Activated T-helper 17 cell treated with anti-CD3 and anti-CD28 coated beads, Interleukin-2, amount 50 U/mL, for 72 hours (primary cell): ENCODE measurements around the gene MUC4. TPM values are rescaled to one million over a fixed set of nuclear protein-coding genes. Genes with fewer than 3 reads are reported as not detected.
A peak's percentile ranks its signal among the peaks of the same experiment; 100 is the strongest.
"Not testable (repeated sequence)": the region's sequence is repeated elsewhere in the genome, so short reads cannot be mapped to it uniquely, and the experiment has no call there.

Source experiments
- ATAC-seq: fragments of 150-1000 bp; cut with Tn5 transposase; replicated peaks from 2 replicates; pipeline ENCODE4 v1.10.0; 2021; ENCODE audit warnings: mild to moderate bottlenecking, moderate library complexity
- H3K27ac Mint-ChIP-seq: one replicate; pipeline ENCODE4 v1.8.0; 2022; ENCODE audit warnings: mixed read lengths
- H3K27me3 Mint-ChIP-seq: one replicate; pipeline ENCODE4 v1.8.0; 2022; ENCODE audit warnings: mixed read lengths
- H3K36me3 Mint-ChIP-seq: one replicate; pipeline ENCODE4 v1.8.0; 2022; ENCODE audit warnings: low read depth, mild to moderate bottlenecking, mixed read lengths
- H3K4me1 Mint-ChIP-seq: one replicate; pipeline ENCODE4 v1.8.0; 2022; ENCODE audit warnings: mixed read lengths
- H3K4me3 Mint-ChIP-seq: one replicate; pipeline ENCODE4 v1.8.0; 2022; ENCODE audit warnings: mild to moderate bottlenecking, mixed read lengths
- H3K9me3 Mint-ChIP-seq: one replicate; pipeline ENCODE4 v1.8.0; 2022; ENCODE audit warnings: mixed read lengths
- total RNA-seq, 2 donors: library from RNA; stranded (reverse); gene quantifications; one replicate each; pipeline ENCODE4 v1.2.3, GENCODE V29; 2022

The MUC4 gene
- total RNA-seq, 2 donors from 2014 or later = 2.4 to 3.1 TPM

DNA sequence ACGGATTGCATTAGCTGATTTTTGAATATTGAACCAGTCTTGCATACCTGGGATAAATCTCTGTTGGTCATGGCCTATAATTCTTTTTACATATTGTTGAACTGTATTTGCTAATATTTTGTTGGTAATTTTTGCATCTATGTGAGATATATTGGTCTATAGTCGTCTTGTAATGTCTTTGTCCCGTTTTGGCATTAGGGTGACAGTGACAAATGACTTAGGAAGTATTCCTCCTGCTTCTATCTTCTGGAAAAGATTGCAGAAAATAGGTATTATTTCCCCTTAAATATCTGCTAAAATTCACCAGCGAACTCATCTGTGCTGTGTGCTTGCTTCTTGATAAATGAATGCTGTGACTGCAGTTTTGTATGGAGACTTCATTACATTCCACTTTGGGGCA lies 67.3 kb downstream of the MUC4 start:
- Mint-ChIP-seq H3K27me3 (no peaks in the 10 kb centered on the region), H3K27ac (no peak overlapping the region), H3K4me3 (no peak overlapping the region), H3K4me1 (peaks cover 15% of the 10 kb centered on the region), H3K9me3 (no peaks in the 10 kb centered on the region), H3K36me3 (no peaks in the 10 kb centered on the region)
- ATAC-seq = no peak

DNA sequence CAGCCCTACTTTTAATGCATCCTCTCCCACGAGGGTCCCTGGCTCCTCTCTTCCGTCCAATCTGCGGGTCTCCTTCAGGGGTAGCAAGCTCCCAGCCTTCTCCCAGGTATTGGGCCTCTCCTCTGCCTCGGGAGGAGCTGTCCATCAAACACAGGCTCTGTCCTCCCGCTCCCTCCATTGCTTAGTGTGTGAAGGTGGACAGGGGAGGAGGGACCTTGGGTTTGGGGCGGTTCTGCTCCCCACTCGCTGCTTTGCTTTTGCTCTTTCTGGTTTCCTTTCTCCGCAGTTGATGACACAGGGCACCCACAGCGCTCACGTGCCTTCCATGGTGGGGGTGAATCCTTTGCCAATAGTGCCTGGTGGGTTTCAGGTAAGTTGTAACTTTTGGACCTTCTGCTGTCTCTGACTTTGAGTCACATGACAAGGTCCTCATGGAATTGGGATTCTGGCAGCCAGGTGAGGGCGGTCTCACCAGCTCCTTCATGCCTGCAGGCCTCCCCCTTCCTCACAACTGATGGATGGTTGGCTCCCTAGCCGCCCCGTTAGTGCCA lies 72.1 kb downstream of the MUC4 start:
- no peaks in the 10 kb centered on the region for H3K27me3 Mint-ChIP-seq
- no peak overlapping the region for H3K27ac Mint-ChIP-seq
- ATAC-seq = no peak
- no peak overlapping the region for H3K4me3 Mint-ChIP-seq
- H3K36me3 Mint-ChIP-seq = peaks cover 14% of the 10 kb centered on the region
- no peaks in the 10 kb centered on the region for H3K9me3 Mint-ChIP-seq
- peaks cover 9% of the 10 kb centered on the region for H3K4me1 Mint-ChIP-seq

DNA sequence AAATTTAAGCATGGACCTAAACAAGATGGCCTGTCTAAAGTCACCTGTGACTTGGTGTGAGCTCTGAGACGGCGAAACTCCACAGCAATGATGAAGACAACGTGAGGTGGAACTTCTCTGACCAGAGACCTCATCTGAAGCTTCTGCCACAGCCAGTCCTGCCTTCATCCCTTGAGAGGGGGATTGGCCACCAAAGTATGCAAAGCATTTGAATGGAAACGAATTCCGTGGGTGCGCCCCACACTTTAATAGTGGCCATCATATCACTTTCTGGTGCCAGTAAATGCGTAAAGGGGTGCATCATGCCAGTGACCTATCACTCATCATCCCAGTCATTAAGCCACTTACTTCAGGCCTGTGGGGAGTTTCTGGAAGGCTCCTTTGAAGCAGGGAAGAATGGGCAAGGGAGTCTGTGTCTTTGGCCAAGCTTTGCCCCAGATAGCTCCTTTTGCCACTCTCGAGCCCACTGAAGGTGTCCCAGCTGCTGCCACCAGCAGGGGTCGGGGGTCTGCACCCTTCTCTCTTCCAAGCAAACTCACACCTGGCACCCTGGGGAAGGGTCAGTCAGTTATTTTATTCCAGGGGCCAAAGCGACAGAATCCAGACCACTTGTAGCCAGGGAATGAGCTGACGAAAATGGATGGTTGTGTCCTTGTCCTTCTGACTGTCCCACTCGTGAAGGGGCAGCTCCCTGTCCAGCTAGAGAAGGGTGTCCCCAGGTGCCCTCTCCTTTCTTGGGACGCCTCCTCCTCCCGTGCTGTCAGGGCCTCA lies 73.3 kb downstream of the MUC4 start:
- ATAC-seq = no peak
- peaks cover 15% of the 10 kb centered on the region for H3K36me3 Mint-ChIP-seq
- no peak overlapping the region for H3K4me3 Mint-ChIP-seq
- peaks cover 9% of the 10 kb centered on the region for H3K4me1 Mint-ChIP-seq
- no peak overlapping the region for H3K27ac Mint-ChIP-seq
- H3K9me3 Mint-ChIP-seq = no peaks in the 10 kb centered on the region
- no peaks in the 10 kb centered on the region for H3K27me3 Mint-ChIP-seq

- H3K36me3 Mint-ChIP-seq = peaks cover 18% of the 10 kb centered on the region
- not testable (repeated sequence) for H3K27ac Mint-ChIP-seq, H3K9me3 Mint-ChIP-seq, H3K4me1 Mint-ChIP-seq, H3K27me3 Mint-ChIP-seq, H3K4me3 Mint-ChIP-seq, ATAC-seq
Measured at GRCh38 chr3:195737782-195738181, 73.9 kb downstream of the MUC4 start.

DNA sequence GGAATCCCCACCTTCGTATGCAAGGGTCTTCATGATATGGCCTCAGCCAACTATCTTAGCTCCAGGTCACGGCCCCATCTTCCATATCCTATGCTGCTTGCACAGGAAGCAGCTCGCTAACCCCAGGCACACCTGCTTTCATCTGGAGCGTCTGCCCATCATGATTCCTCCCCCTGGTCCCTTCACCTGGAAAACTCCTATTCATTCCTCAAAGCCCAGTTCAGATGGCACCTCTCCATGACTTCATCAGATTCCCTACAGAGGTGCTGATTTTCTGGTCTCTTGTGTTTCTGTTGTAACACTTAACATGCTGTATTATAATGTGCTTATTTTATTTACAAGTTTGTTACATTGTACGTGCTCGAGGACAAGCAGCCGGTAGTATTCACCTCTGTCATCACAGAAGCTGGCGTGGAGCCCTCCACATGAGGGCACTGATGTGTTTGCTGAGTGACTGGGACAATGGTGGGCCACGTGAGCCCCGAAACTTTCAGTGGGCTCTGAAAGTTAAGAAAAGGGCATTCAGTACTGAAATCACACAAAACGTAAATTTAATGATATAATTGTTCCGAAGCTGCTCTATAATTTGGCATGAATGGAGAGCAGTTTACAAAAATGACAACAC lies 74.8 kb downstream of the MUC4 start:
- H3K4me3 Mint-ChIP-seq = no peak overlapping the region
- H3K36me3 Mint-ChIP-seq = peaks cover 24% of the 10 kb centered on the region
- H3K27me3 Mint-ChIP-seq = no peaks in the 10 kb centered on the region
- H3K27ac Mint-ChIP-seq = no peak overlapping the region
- H3K4me1 Mint-ChIP-seq = peaks cover 9% of the 10 kb centered on the region
- no peak for ATAC-seq
- no peaks in the 10 kb centered on the region for H3K9me3 Mint-ChIP-seq

DNA sequence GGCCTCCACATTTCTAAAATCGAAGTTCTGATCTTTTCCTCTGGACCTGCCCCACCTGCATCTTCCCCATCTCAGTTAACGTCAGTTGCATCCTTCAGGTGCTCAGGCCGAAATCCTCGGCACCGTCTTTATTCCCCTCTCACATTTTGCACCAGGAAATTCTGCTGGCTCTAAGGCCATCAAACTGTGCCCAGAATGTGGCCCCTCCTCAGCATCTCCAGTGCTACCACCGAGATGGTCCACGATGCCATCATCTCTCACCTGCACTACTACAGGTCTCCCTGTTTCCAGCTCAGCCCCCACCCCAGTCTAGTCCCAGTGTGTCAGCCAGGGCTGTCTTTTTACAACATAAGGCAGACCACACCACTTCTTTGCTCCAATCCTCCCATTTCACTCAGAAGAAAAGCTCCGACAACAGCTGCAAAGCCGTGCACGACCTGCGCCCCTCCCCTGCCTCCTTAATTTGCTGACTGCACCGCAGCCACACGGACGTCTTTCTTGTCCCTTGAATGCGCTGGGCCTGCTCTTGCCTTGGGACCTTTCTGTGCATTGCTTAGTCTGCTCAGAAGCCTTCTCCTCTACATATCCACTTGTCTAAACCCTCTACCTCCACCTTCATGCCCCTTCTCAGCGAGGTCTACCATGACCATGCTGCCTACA lies 76.6 kb downstream of the MUC4 start:
- peaks cover 9% of the 10 kb centered on the region for H3K4me1 Mint-ChIP-seq
- no peaks in the 10 kb centered on the region for H3K9me3 Mint-ChIP-seq
- H3K27ac Mint-ChIP-seq = peak overlapping the region; percentile 0
- no peaks in the 10 kb centered on the region for H3K27me3 Mint-ChIP-seq
- no peak overlapping the region for H3K4me3 Mint-ChIP-seq
- no peak for ATAC-seq
- peaks cover 42% of the 10 kb centered on the region for H3K36me3 Mint-ChIP-seq

DNA sequence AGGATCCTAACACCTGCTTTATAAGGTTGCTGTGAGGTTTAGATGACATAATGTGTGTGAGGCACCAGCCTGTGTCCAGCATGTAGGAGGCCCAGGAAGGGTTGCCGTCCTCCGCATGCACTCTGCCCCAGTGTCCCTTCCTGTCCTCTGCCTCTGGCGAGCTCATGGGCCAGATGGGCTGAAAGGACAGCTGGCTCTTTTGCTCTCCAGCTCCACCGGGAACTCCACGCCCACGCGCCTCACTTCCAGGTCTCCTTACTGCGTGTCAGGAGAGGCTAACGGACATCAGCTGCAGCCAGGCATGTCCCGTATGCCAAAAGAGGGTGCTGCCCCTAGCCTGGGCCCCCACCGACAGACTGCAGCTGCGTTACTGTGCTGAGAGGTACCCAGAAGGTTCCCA lies 78.8 kb downstream of the MUC4 start:
- no peak overlapping the region for H3K27ac Mint-ChIP-seq
- H3K27me3 Mint-ChIP-seq = no peaks in the 10 kb centered on the region
- peaks cover 52% of the 10 kb centered on the region for H3K36me3 Mint-ChIP-seq
- H3K4me3 Mint-ChIP-seq = no peak overlapping the region
- no peaks in the 10 kb centered on the region for H3K9me3 Mint-ChIP-seq
- no peak for ATAC-seq
- peaks cover 9% of the 10 kb centered on the region for H3K4me1 Mint-ChIP-seq

GRCh38 chr3:195731356-195731905 lies 80.3 kb downstream of the MUC4 start:
- H3K36me3 Mint-ChIP-seq = peaks cover 52% of the 10 kb centered on the region
- no peak overlapping the region for H3K4me3 Mint-ChIP-seq
- no peaks in the 10 kb centered on the region for H3K9me3 Mint-ChIP-seq
- no peak overlapping the region for H3K27ac Mint-ChIP-seq
- ATAC-seq = no peak
- no peaks in the 10 kb centered on the region for H3K27me3 Mint-ChIP-seq
- H3K4me1 Mint-ChIP-seq = peaks cover 9% of the 10 kb centered on the region

DNA sequence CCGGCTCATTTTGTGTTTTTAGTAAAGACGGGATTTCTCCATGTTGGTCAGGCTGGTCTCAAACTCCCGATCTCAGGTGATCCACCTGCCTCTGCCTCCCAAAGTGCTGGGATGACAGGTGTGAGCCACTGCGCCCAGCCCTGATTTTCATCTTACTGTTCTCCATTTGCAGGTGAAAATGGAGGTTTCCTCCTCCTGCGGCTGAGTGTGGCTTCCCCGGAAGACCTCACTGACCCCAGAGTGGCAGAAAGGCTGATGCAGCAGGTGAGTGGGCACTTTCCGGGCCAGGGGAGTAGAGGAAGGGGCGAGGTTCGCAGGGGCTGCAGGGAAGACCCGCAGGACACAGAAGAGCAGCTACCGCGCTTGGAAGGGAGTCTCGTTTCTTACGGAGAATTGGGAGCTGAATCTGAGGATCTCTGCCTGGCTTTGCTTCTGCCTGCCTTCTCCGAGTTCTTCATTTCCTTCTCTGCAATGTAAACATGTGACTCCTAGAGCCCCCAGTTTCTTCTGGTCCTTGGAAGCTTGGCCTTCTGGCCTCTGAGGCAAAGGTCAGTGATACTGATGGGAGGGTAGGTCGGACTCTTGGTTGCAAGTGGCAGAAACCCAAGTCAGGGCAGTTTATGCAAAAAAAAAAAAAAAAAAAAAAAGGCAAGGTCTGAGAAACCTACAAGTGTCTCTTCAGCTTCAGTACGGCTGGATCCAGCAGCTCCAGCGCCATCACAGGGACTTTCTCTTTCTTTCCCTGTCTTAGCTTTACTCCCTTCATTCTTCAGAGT lies 82.1 kb downstream of the MUC4 start:
- H3K4me1 Mint-ChIP-seq = no peaks in the 10 kb centered on the region
- H3K27me3 Mint-ChIP-seq = no peaks in the 10 kb centered on the region
- no peak overlapping the region for H3K4me3 Mint-ChIP-seq
- H3K36me3 Mint-ChIP-seq = peaks cover 38% of the 10 kb centered on the region
- no peak for ATAC-seq
- no peaks in the 10 kb centered on the region for H3K9me3 Mint-ChIP-seq
- no peak overlapping the region for H3K27ac Mint-ChIP-seq

DNA sequence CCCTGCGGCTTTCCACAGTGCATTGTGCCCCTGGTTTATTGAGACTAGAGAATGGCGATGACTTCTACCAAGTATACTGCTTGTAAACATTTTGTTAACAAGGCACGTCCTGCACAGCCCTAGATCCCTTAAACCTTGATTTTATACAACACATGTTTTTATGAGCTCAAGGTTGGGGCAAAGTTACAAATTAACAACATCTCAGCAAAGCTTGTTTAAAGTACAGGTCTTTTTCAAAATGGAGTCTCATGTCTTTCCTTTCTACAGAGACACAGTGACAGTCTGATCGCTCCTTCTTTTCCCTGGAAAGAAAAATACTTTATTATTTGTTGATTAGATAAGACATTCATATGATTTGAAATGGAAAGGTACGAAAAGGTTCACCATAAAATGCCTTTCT lies 82.9 kb downstream of the MUC4 start:
- peaks cover 37% of the 10 kb centered on the region for H3K36me3 Mint-ChIP-seq
- H3K4me3 Mint-ChIP-seq, H3K9me3 Mint-ChIP-seq, H3K27ac Mint-ChIP-seq, ATAC-seq, H3K27me3 Mint-ChIP-seq, H3K4me1 Mint-ChIP-seq: not testable (repeated sequence)

DNA sequence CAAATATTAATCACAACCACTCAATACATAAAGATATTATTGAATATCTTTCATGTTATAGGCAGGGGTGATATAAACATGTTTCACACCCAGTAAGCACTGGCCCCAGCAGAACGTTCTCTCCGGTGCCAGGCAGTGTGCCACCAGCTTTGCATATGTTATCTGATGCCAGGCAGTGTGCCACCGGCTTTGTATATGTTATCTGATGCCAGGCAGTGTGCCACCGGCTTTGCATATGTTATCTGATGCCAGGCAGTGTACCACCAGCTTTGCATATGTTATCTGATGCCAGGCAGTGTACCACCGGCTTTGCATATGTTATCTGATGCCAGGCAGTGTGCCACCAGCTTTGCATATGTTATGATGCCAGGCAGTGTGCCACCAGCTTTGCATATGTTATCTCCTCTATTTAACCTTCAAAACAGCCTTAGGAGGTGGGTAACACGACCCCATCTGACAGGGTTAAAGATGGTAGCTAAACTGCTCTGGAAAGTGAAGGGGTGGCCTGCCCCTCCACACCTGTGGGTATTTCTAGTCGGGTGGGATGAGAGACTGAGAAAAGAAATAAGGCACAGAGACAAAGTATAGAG lies 84.0 kb downstream of the MUC4 start:
- no peak for ATAC-seq

DNA sequence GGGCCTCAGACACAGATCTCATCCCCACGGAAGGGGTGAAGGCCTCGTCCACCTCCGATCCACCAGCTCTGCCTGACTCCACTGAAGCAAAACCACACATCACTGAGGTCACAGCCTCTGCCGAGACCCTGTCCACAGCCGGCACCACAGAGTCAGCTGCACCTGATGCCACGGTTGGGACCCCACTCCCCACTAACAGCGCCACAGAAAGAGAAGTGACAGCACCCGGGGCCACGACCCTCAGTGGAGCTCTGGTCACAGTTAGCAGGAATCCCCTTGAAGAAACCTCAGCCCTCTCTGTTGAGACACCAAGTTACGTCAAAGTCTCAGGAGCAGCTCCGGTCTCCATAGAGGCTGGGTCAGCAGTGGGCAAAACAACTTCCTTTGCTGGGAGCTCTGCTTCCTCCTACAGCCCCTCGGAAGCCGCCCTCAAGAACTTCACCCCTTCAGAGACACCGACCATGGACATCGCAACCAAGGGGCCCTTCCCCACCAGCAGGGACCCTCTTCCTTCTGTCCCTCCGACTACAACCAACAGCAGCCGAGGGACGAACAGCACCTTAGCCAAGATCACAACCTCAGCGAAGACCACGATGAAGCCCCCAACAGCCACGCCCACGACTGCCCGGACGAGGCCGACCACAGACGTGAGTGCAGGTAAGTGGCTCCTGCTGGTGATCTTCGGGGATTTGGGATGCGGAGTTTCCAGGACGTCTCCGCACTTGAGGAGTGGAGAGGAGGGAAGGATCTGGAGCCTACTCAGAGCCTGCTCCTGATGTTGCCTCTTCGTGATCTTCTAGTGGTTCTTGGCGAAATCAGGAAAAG lies 85.6 kb downstream of the MUC4 start:
- Mint-ChIP-seq H3K36me3 (peaks cover 19% of the 10 kb centered on the region), H3K27ac (peak overlapping the region; percentile 28)
- not testable (repeated sequence) for H3K4me3 Mint-ChIP-seq, H3K9me3 Mint-ChIP-seq, ATAC-seq, H3K4me1 Mint-ChIP-seq, H3K27me3 Mint-ChIP-seq

More for the DNA sequence above, 84.0 kb downstream of the MUC4 start:
- no peaks in the 10 kb centered on the region for H3K4me1 Mint-ChIP-seq
- H3K27me3 Mint-ChIP-seq = no peaks in the 10 kb centered on the region
- peaks cover 33% of the 10 kb centered on the region for H3K36me3 Mint-ChIP-seq
- no peaks in the 10 kb centered on the region for H3K9me3 Mint-ChIP-seq
- no peak overlapping the region for H3K4me3 Mint-ChIP-seq
- H3K27ac Mint-ChIP-seq = peak overlapping the region; percentile 6

GRCh38 chr3:195724363-195724762 lies 87.4 kb downstream of the MUC4 start:
- ATAC-seq, H3K27me3 Mint-ChIP-seq, H3K4me1 Mint-ChIP-seq, H3K4me3 Mint-ChIP-seq, H3K36me3 Mint-ChIP-seq, H3K9me3 Mint-ChIP-seq, H3K27ac Mint-ChIP-seq: not testable (repeated sequence)
